MCF 10A (cell line): ENCODE measurements around the gene COL4A1. TPM values are rescaled to one million over a fixed set of nuclear protein-coding genes. Genes with fewer than 3 reads are reported as not detected.

Source experiments
- BruUV-seq: library from RNA; stranded (reverse); fragments of 400-500 nt; replicated peaks from 2 replicates; lab custom pipeline; 2021; lab: Mats Ljungman, UMichigan
- CTCF ChIA-PET: fragments of 300-600 bp; sonication (Branson Sonifier 250); formaldehyde crosslinking; extraction: SDS; loops from one replicate; lab custom pipeline; 2021; ENCODE audit warnings: antibody characterized with exemption, inconsistent platforms; lab: Yijun Ruan, JAX
- POLR2A ChIA-PET: fragments of 300-600, 350-650 bp; sonication (Branson Sonifier 250); formaldehyde crosslinking; extraction: SDS; loops from one replicate; lab custom pipeline; 2020; ENCODE audit warnings: antibody characterized with exemption, inconsistent platforms; lab: Yijun Ruan, JAX
- DNase-seq: peaks from one replicate; pipeline ENCODE4 v3.0.0-alpha.2; 2018; ENCODE audit not compliant: unreplicated experiment
- H3K27ac Mint-ChIP-seq: one replicate; pipeline ENCODE4 v1.8.0; 2022; ENCODE audit warnings: mild to moderate bottlenecking, low read depth, mixed read lengths; ENCODE audit not compliant: unreplicated experiment
- H3K27me3 Mint-ChIP-seq: one replicate; pipeline ENCODE4 v1.8.0; 2022; ENCODE audit warnings: mixed read lengths; ENCODE audit not compliant: insufficient read depth, unreplicated experiment
- H3K36me3 Mint-ChIP-seq: one replicate; pipeline ENCODE4 v1.8.0; 2022; ENCODE audit warnings: mild to moderate bottlenecking, moderate library complexity, mixed read lengths; ENCODE audit not compliant: insufficient read depth, unreplicated experiment
- H3K4me1 Mint-ChIP-seq: one replicate; pipeline ENCODE4 v1.8.0; 2022; ENCODE audit warnings: mixed read lengths; ENCODE audit not compliant: insufficient read depth, unreplicated experiment
- H3K4me3 Mint-ChIP-seq: one replicate; pipeline ENCODE4 v1.8.0; 2022; ENCODE audit warnings: mild to moderate bottlenecking, moderate library complexity, mixed read lengths; ENCODE audit not compliant: unreplicated experiment
- H3K9me3 Mint-ChIP-seq: one replicate; pipeline ENCODE4 v1.8.0; 2022; ENCODE audit warnings: mixed read lengths; ENCODE audit not compliant: unreplicated experiment
- CTCF ChIP-seq: fragments of 200-600 bp; IDR thresholded peaks from one replicate; pipeline ENCODE4 v1.8.0; 2022; ENCODE audit warnings: antibody characterized with exemption, mild to moderate bottlenecking; ENCODE audit not compliant: unreplicated experiment
- intact Hi-C: fragments of 100-400 bp; cut with micrococcal nuclease; formaldehyde crosslinking; loops from 2 replicates; pipeline ENCODE4 v1.14.1; 2022
- total RNA-seq: library from RNA; stranded (reverse); gene quantifications from 2 replicates; pipeline ENCODE4 v1.2.3, GENCODE V29; 2022

COL4A1 gene
- total RNA-seq, 1 experiment from 2014 or later = 42.1 TPM

GRCh38 chr13:110162053-110162452, 144.9 kb downstream of the COL4A1 start:
- ChIA-PET CTCF (interaction anchor here (1.2 kb wide), 1 partner anchor 23 kb away, joined by 4 read pairs; no protein-coding TSS in a partner anchor), POLR2A (no interaction called here)
- no peaks in the 10 kb centered on the region for H3K27me3 Mint-ChIP-seq
- no peaks in the 10 kb centered on the region for H3K4me1 Mint-ChIP-seq
- no peaks in the 10 kb centered on the region for H3K9me3 Mint-ChIP-seq
- no TSS peak for BruUV-seq
- no peak for DNase-seq
- TF ChIP-seq CTCF = no peak
- H3K27ac Mint-ChIP-seq = no peak overlapping the region
- intact Hi-C loops = no loop called here
- H3K4me3 Mint-ChIP-seq = no peak overlapping the region
- peaks cover 28% of the 10 kb centered on the region for H3K36me3 Mint-ChIP-seq

- intact Hi-C loops = no loop called here
- ChIA-PET CTCF (interaction anchor here (1.2 kb wide), 1 partner anchor 22 kb away, joined by 4 read pairs; no protein-coding TSS in a partner anchor), POLR2A (interaction anchor here (0.9 to 1.3 kb wide), 2 partner anchors 26 to 365 kb away, joined by 4 to 7 read pairs; no protein-coding TSS in a partner anchor)
- Mint-ChIP-seq H3K4me3 (no peak overlapping the region), H3K36me3 (peaks cover 28% of the 10 kb centered on the region), H3K27me3 (no peaks in the 10 kb centered on the region), H3K27ac (no peak overlapping the region), H3K4me1 (no peaks in the 10 kb centered on the region), H3K9me3 (no peaks in the 10 kb centered on the region)
- BruUV-seq = no TSS peak
- no peak for DNase-seq
- TF ChIP-seq CTCF = no peak
These were observed 145.7 kb downstream of the COL4A1 start for GRCh38 chr13:110161112-110161882.

- TF ChIP-seq CTCF = no peak
- no peaks in the 10 kb centered on the region for H3K4me1 Mint-ChIP-seq
- DNase-seq = no peak
- peaks cover 17% of the 10 kb centered on the region for H3K36me3 Mint-ChIP-seq
- H3K9me3 Mint-ChIP-seq = no peaks in the 10 kb centered on the region
- no peaks in the 10 kb centered on the region for H3K27me3 Mint-ChIP-seq
- H3K27ac Mint-ChIP-seq = no peak overlapping the region
- POLR2A ChIA-PET = interaction anchor here (1.0 kb wide), 1 partner anchor 10 kb away, joined by 4 read pairs; no protein-coding TSS in a partner anchor
- CTCF ChIA-PET = interaction anchor here (0.8 kb wide), 1 partner anchor 137 kb away, joined by 3 read pairs; no protein-coding TSS in a partner anchor
- intact Hi-C loops = no loop called here
- H3K4me3 Mint-ChIP-seq = no peak overlapping the region
- BruUV-seq = no TSS peak
These were observed 148.7 kb downstream of the COL4A1 start for GRCh38 chr13:110158226-110158625.

DNA sequence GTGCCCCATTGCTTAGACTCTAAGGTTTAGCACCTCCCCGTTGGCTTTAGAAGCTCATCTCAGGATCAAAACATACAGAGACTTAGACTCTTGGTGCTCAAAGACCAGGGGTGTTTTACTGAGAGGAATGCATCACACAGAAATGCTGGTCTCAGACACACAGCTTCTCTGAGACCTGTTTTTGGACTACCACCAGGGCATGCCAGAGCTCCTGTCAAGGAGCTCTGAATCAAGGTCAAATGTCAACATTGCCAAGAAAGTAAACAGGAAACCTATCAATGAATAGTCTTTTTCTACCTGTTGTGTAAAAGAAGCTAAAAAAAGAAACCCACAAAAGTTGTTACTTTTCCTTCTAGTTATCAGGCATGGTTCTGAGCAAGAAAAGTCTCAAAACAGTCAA, 149.2 kb downstream of the COL4A1 start:
- Mint-ChIP-seq H3K4me3 (no peak overlapping the region), H3K27me3 (no peaks in the 10 kb centered on the region), H3K9me3 (no peaks in the 10 kb centered on the region), H3K36me3 (peaks cover 20% of the 10 kb centered on the region), H3K4me1 (no peaks in the 10 kb centered on the region), H3K27ac (no peak overlapping the region)
- CTCF ChIA-PET = interaction anchor here (0.8 kb wide), 2 partner anchors 10 to 138 kb away, joined by 3 read pairs; no protein-coding TSS in a partner anchor
- POLR2A ChIA-PET = interaction anchor here (1.0 kb wide), 1 partner anchor 9 kb away, joined by 4 read pairs; no protein-coding TSS in a partner anchor
- TF ChIP-seq CTCF = no peak
- no TSS peak for BruUV-seq
- intact Hi-C loops = no loop called here
- no peak for DNase-seq
